Neutrophil (primary cell): ENCODE data around the gene CD247.
A peak's percentile ranks its signal among the peaks of the same experiment; 100 is the strongest.

Experiments
- H3K27ac ChIP-seq: fragments of 200-600 bp; sonication (generic); 2 replicates; pipeline ENCODE4 v1.5.1; 2016; ENCODE audit warnings: mild to moderate bottlenecking, moderate library complexity
- H3K27me3 ChIP-seq: fragments of 200-600 bp; sonication (generic); 2 replicates; pipeline ENCODE4 v1.6.0; 2016; ENCODE audit warnings: mild to moderate bottlenecking
- H3K36me3 ChIP-seq: fragments of 200-600 bp; sonication (generic); 2 replicates; pipeline ENCODE4 v1.5.1; 2017
- H3K4me1 ChIP-seq, 2 experiments: fragments of 200-600 bp in 1 of 2; sonication (generic) in 1 of 2; 1 replicate in 1 of 2; 2 replicates in 1 of 2; pipeline versions ENCODE4 v1.5.1 to v1.6.1; 2013 to 2016; ENCODE audit warnings: low read depth in 1 of 2, low read length in 1 of 2, mild to moderate bottlenecking in 1 of 2, moderate library complexity in 1 of 2; ENCODE audit not compliant: control insufficient read depth in 1 of 2, insufficient read depth in 1 of 2
- H3K4me3 ChIP-seq, 2 experiments: fragments of 200-600 bp in 1 of 2; sonication (generic) in 1 of 2; 1 replicate in 1 of 2; 2 replicates in 1 of 2; pipeline ENCODE4 v1.5.1; 2013 to 2016; ENCODE audit warnings: low read depth in 1 of 2, low read length in 1 of 2, mild to moderate bottlenecking in 1 of 2, moderate library complexity in 1 of 2
- H3K9me3 ChIP-seq: fragments of 200-600 bp; sonication (generic); 2 replicates; pipeline ENCODE4 v1.5.1; 2016
- TF ChIP-seq, protein P1 (sequence below): fragments of 200-600 bp; sonication (generic); IDR thresholded peaks from 2 replicates; pipeline ENCODE4 v1.5.1; 2016; ENCODE audit warnings: antibody characterized with exemption

Gene CD247

DNA sequence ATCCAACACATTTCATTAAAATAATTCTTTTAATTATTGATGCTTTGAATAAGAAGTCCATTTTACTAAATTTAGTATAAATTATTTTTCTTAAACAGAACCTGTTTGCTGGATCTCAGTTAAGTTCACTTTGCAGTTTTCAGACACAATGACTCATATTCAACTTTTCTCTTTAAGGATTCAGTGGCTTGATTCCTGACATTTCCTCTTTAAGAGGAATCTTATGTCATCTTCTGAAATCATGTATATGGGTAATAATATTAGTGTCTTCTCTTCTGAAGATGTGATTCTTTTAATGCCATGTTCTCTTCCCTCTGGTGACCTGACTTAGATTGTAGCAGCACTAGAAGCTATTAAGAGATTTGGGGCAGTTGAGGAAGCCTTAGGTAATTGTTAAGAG, 22.7 kb upstream of the CD247 start:
- H3K4me3 ChIP-seq = no peak overlapping the region
- H3K4me1 ChIP-seq = peaks cover 26 to 32% of the 10 kb centered on the region in 2 experiments
- TF ChIP-seq, protein P1, sequence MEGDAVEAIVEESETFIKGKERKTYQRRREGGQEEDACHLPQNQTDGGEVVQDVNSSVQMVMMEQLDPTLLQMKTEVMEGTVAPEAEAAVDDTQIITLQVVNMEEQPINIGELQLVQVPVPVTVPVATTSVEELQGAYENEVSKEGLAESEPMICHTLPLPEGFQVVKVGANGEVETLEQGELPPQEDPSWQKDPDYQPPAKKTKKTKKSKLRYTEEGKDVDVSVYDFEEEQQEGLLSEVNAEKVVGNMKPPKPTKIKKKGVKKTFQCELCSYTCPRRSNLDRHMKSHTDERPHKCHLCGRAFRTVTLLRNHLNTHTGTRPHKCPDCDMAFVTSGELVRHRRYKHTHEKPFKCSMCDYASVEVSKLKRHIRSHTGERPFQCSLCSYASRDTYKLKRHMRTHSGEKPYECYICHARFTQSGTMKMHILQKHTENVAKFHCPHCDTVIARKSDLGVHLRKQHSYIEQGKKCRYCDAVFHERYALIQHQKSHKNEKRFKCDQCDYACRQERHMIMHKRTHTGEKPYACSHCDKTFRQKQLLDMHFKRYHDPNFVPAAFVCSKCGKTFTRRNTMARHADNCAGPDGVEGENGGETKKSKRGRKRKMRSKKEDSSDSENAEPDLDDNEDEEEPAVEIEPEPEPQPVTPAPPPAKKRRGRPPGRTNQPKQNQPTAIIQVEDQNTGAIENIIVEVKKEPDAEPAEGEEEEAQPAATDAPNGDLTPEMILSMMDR = no peak
- H3K9me3 ChIP-seq = no peaks in the 10 kb centered on the region
- peak overlapping the region; percentile 67 for H3K27ac ChIP-seq
- H3K27me3 ChIP-seq = no peaks in the 10 kb centered on the region
- no peaks in the 10 kb centered on the region for H3K36me3 ChIP-seq

DNA sequence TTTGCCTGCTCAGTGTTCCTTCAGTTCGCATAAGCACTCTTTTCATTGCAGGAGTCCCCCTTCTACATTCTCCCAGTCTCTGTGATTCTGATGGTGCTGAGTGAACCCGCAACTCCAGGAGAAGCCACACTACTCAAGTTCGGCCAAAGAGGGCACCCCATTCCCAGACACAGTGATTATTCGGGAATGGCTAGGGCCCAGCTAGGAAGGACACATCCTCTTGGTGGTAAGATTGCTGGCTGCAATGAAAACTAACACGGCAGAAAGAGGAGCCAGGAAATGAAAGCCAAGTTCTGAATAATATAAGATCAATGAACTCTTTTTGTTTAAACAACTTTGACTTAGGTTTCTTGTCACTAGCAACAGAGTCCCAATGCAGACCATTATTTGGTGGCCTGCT, 20.3 kb upstream of the CD247 start:
- no peaks in the 10 kb centered on the region for H3K9me3 ChIP-seq
- TF ChIP-seq, protein P1 = no peak

DNA sequence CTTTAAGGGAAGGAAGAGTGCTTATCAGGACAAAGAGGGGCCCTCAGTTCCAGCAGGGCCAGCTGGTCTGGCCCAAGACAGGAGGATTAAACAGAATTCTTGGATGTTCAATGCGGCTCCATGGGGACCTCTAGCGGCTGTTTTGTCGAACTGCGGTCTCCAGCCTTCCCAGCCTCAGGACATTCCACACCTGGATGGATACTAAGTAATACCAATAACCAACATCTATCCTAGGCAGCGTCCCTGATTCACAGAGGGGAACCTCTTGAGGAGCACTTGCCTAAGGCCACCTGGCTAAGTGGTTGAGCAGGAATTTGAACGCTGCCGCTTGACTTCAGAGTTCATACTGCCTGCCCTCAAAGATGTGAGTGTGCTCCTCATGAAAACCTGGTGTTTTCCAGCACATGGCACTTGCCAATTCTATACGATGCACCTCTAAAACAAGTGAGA, 15.5 kb upstream of the CD247 start:
- Histone ChIP-seq H3K27ac (no peak overlapping the region), H3K4me1 (no peaks in the 10 kb centered on the region), H3K27me3 (no peaks in the 10 kb centered on the region), H3K36me3 (no peaks in the 10 kb centered on the region), H3K9me3 (no peaks in the 10 kb centered on the region), H3K4me3 (no peak overlapping the region)
- TF ChIP-seq, protein P1 = peak; percentile 89

More for the DNA sequence above, 20.3 kb upstream of the CD247 start:
- Histone ChIP-seq H3K27ac (no peak overlapping the region), H3K27me3 (no peaks in the 10 kb centered on the region), H3K4me1 (peaks cover 12 to 20% of the 10 kb centered on the region in 2 experiments), H3K36me3 (no peaks in the 10 kb centered on the region), H3K4me3 (no peak overlapping the region)

DNA sequence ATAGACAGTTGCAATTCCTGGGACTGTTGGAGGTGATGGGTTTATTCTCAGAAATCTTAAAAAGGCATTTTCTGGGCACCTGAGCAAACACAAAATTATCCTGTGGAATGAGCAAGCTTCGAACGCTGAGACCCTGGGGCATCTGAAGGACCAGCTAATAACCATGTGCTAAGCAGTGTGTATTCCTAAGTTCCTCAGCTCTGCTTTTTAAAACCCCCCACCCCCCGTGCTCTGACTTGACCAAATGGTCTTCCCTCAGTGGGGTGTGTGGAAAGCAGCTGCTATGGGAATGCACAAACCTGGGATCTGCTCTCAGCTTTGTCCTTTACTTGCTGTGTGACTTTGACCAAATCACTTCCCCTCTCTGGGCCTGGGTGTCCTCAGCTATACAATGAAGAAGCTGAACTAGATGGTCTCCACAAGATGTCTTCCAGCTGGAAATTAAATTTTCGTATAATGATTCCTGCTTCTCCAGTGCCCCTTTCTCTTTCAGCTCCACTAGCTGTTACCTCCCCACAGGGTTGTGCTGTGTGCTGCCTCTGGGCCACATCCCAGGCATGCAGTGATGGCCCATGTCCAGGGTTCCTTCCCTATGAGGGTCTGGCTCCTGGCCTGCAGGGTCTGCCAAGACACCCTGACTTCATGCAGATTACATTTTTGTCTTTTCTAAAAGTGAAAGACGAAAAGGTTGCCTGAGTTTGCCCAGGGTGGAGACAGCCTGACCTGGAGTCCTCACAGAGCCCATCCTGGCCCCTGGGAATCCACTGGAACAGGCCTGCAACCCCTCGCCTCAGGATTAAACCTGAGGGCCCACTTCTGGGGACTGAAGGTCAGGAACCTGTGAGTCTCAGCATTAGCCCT, 14.9 kb upstream of the CD247 start:
- H3K27me3 ChIP-seq = no peaks in the 10 kb centered on the region
- H3K4me1 ChIP-seq = no peaks in the 10 kb centered on the region
- H3K36me3 ChIP-seq = no peaks in the 10 kb centered on the region
- TF ChIP-seq, protein P1 = no peak
- no peak overlapping the region for H3K27ac ChIP-seq
- H3K9me3 ChIP-seq = no peaks in the 10 kb centered on the region
- H3K4me3 ChIP-seq = no peak overlapping the region

DNA sequence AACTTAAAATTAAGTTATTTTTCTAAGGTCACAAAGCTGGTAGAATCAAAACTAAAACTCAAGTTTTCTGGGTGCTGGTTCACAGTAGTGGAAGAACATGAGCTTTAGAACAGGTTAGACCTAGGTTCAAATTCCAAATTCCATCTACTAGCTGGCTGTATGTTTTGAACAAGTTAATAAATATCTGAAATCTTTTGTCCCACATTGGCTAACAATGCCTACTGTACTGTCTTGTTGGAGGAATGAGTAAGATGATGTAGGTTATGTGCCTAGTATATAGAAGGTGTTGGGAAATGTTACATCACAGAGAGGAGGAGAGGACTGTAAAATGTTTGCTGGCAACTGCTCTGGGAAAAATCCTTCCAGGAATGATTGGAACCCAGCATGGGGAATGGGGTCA, 14.0 kb upstream of the CD247 start:
- H3K27me3 ChIP-seq = no peaks in the 10 kb centered on the region
- H3K36me3 ChIP-seq = no peaks in the 10 kb centered on the region
- H3K4me3 ChIP-seq = no peak overlapping the region
- H3K4me1 ChIP-seq = no peaks in the 10 kb centered on the region
- no peaks in the 10 kb centered on the region for H3K9me3 ChIP-seq
- TF ChIP-seq, protein P1 = no peak
- H3K27ac ChIP-seq = no peak overlapping the region
